Activated CD4-positive, CD25-positive, alpha-beta regulatory T cell treated with anti-CD3 and anti-CD28 coated beads, Interleukin-2, amount 50 U/mL, for 72 hours (primary cell): ENCODE results near the gene PNO1.
"Not testable (repeated sequence)": the region's sequence is repeated elsewhere in the genome, so short reads cannot be mapped to it uniquely, and the experiment has no call there.

Experiments
- DNase-seq: peaks from one replicate; pipeline ENCODE4 v3.0.0; 2021

PNO1 gene

GRCh38 chr2:68157402-68158133, at the start of gene PNO1:
PNO1 (plus strand) TSS chr2:68157888; CDS start chr2:68157935, 47 bp downstream.
- DNase-seq = peak; percentile 95

- no peak for DNase-seq
Observed at GRCh38 chr2:68108120-68108519, 49.6 kb upstream of the PNO1 start.

GRCh38 chr2:68110102-68110501, 47.6 kb upstream of the PNO1 start:
- no peak for DNase-seq

DNA sequence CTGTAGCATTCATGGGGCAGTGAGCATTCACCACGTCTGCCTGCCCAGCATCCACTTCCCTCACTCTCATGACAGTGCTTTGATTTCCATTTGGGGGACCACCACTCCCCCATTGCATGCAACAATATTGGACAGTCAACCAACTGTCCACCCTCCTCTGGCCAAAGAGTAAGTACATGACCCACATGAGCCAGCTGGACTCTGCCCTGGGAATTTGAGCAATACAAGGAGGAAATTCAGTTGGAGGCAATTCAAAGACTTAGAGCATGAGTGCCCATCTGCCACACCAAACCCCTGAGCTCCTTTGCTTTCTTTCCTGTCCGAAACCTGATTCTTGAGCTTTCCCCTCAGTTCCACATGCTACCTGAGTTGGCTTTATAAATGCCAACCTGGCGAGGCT, 41.7 kb upstream of the PNO1 start:
- DNase-seq = no peak

DNA sequence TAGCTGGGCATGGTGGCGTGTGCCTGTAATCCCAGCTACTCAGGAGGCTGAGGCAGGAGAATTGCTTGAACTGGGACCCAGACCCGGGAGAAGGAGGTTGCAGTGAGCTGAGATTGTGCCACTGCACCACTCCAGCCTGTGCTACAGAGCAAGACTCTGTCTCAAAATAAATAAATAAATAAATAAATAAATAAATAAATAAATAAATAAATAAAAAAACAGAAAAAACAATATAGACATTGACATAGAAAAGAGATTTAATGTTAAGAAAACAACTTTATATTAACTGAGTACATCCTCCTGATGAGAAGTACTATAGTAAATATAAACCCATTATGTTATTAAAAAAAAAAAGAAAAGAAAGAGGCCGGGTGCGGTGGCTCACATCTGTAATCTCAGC, 39.8 kb upstream of the PNO1 start:
- DNase-seq = not testable (repeated sequence)

DNA sequence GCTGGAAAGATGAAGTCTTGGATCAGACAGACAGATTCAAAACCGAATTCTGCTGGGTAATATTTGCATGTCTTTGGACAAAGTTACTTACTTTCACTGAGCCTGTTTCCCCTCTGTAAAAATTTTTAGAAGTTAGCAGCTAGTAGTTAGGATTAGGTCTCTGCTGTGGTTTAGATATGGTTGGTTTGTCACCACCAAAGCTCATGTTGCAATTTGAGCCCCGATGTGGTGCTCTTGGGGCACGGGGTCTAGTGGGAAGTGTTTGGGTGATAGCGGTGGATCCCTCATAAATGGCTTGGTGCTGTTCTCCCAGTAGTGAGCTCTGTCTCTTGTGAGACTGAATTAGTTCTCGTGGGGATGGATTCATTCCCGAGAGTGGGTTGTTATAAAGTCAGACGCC, 38.9 kb upstream of the PNO1 start:
- no peak for DNase-seq

- DNase-seq = no peak
Observed at GRCh38 chr2:68119504-68119903, 38.2 kb upstream of the PNO1 start.

DNA sequence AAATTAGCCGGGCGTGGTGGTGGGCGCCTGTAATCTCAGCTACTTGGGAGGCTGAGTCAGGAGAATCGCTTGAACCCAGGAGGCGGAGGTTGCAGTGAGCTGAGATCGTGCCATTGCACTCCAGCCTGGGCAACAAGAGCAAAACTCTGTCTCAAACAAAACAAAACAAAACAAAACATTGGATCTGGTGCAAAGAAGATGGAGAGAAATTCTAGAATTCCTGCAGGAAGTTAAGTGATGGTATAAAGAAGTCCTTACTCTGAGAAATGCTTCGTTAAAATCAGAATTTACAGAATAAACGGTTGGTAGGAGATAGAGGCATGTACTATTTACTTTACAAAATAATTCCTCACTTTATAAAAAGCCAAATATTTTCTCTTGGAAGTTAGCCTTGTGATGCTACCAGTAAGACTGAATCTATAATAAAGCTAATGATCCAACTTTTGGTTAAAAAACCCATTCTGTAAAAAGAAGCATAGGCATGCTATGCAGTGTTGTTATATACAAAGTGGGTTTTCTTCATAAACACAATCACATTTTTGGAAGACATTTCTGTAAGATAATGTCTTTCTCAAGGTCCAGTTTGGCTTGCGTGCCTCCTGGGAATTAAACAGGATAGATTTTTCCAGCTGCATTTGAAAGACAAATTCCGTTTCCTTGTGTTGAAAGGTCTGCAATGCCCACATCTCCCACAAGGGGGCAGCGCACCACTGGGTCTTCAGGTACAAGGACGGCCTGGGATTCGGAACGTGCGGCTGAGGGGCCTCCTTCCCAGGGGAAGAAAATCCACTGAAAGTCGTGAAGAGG, 35.6 kb upstream of the PNO1 start:
- peak; percentile 79 for DNase-seq

DNA sequence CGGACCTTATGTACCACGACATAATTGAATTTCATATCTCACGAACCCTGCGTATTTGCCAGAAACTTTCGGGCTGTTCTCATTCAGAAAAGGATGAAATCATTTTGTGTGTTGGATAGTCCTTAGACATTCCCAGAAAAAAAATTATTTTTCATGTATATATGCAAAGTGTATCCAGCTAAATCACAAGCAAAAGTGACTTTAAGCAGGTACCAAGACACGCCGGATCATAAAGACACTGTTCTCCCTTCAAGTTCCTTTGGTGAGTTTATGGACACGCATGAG, 35.1 kb upstream of the PNO1 start:
- no peak for DNase-seq

DNA sequence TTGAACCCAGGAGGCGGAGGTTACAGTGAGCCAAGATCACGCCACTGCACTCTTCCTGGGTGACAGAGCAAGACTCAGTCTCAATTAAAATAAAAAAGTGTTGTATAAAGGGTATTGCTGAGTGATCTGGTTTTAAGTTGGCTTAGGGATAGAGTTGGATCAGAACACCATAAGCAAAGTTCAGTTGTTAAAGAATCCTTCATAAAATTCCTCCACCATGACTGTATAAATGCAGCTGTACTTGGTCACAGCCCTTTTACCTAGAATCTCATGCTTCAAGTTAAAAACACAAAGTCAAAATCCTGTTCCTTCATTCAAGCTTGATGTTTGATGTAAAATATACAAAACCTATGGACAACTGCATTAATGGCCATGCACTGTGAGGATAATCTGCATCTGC, 33.4 kb upstream of the PNO1 start:
- no peak for DNase-seq

DNA sequence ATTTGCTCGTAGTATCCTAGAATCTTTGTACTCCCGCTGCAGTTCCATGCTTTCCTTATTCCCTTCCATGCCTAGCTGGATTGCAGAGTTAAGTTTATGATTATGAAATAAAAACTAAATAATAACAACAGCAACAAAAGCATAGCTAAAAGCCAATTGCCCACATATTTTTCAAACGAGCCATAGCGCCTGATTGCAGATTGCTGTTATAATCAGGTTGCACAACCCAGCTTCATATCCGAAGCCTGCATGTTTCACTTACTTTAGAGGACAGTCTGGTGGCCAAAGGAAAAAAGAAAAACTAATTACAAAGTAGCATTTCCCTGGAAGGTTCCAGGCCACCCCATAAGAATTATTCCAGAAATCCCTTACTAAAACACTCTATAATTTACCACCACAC, 31.9 kb upstream of the PNO1 start:
- DNase-seq = no peak

- no peak for DNase-seq
Observed at GRCh38 chr2:68126561-68126960, 31.1 kb upstream of the PNO1 start.

DNA sequence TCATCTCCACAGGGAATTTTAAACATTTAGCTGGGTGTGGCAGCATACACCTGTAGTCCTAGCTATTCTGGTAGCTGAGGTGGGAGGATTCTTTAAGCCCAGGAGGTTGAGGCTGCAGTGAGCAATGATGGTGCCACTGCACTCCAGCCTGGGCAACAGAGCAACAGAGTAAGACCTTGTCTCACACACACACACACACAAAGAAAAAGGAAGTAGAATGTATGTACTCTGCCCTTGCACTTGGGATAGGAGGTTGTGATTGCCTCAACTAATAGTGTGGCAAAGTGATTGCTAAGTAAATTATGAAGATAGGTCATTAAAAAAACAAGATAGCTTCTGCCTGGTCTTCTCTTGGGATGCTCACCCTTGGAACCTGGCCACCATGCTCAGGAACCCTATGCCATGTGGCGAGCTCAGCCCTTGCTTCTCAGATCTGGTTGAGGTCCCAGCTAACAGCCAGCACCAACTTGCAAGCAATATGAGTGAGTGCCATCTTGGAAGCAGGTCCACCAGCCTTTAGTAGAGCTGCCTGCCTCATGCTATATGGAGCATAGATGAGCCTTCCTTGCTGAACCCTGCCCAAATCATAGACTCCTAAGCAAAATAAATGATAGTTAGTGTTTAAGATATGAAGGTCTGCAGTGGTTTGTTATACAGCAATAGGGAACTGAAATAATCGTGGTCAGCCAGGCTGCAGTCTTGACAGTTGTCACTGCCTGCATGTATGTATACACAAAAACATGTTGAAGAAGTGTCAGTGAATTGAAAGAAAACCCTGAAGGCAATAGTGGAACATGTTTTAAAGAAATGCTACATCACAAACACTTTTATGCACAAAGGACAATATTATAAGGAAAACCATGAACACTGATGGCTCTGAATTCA, 30.1 kb upstream of the PNO1 start:
- no peak for DNase-seq

DNA sequence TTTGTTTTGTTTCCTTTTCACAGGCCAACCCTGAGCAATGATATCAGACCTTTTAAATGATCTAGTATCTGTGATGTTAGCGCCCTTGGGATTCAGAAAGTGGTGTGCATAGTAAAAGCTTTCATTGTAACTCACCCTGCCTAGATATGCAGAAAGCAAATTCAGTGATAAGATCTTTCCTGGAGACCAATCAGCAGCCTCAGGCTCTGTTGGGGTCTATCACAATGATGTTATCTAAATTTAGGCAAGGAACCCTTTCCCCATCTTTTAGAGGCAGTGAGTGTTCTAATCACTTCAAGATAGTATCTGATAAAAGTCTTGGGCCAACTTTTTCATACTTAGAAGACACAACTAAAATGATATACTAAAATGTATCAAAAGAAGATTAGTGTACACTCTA, 23.6 kb upstream of the PNO1 start:
- no peak for DNase-seq

DNA sequence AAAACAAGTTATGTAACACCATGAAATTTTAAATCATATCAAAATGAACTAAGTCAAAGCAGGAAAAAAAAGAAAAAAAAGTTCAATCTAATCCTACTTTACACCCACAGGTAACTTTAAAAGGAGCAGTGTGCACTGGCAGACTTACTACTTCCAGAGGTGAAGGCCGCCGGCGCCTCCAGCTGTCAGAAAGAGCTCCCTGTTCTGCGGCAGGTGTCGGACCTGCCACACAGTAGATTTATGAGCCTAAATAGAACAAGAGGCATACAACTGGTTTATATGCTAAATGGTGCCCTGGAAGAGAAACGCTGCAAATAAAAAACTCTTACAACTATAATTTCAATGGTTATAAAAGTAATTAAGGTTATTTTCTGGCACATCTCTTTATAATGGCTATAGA, 23.1 kb upstream of the PNO1 start:
- DNase-seq = no peak

DNA sequence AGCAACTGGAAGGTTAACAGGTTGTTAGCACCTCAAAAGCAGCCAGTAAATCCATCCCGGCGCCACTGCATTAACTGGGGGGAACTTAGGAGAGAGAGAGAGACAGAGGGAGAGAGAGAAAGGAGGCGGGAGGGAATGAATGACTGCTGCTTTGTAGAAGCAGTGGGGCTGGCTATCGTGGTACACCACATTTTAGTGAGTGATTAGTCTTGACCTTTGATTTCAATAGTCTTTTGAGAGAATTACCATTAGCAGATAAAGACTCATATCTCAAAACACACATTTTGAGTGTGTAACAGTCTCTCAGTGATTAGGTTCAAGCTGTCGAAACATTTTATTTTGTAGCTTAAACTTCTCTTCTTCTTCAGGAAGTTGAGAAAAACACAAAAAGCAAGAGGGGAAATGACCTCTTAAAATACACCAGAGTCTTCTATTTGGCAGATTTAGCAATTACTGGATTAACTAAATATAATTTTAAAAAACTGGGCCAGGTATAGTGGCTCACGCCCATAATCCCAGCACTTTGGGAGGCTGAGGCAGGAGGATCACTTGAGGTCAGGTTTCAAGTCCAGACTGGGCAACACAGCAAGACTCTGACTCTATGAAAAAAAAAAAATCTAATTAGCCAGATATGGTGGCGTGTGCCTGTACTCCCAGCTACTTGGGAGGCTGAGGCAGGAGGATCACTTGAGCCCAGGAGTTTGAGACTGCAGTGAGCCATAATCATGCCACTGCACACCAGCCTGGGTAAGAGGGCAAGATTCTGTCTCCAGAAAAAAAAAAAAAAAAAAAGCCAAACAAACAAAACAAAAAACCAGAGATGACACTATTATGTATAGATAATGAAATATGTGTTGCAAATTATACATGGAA, 22.0 kb upstream of the PNO1 start:
- DNase-seq = no peak

DNA sequence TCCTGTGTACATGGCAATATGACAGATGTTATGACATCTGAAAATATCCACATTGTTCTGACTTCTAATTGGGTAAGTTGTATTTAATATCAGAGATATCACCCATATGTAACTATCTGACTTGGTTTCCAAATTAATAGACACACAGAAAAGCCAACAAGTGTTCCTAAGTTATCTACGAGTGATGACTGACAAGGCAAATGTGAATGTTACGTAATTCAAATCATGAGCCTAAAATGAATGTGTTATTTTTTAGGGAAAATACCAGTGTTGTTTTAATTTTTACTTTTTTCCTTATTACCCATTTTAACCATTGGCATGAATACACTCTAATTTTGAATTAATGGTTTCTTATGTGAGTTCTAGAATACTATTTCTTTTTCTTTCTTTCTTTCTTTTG, 15.8 kb upstream of the PNO1 start:
- no peak for DNase-seq

- DNase-seq = no peak
Observed at GRCh38 chr2:68151037-68151436, 6.7 kb upstream of the PNO1 start.

GRCh38 chr2:68152681-68153347, 4.9 kb upstream of the PNO1 start:
- no peak for DNase-seq

DNA sequence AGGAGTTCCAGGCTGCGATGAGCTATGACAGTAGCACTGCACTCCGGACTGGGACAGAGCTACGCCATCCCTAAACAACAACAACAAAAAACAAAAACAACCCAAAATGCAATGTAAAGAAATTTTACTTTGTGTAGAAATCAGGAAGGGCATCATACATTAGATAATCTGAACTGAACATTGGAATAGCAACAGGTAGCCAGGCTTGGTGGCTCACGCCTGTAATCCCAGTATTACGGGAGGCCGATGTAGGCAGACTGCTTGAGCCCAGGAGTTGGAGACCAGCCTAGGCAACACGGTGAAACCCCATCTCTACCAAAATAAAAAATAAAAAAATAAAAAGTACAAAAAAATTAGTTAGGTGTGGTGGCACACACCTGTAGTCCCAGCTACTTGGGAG, 2.1 kb upstream of the PNO1 start:
- DNase-seq = no peak

DNA sequence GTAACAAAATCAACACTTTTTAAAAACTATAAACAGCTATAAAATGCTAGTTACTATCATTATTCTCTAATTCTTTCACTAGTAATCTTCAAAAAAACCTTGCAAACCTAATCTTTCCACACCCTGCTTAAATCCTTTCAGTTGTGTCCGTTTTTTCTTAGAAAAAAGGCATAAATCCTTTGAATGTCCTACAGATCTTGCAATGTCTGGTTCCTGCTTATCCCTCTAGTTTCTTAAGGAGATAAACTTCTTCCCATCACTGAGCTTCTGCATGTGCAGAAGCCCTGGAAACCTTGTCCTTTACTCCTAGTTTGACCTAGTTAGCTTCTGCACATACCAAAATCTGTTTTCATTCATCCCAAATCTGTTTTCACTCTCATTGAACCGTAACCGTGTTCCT, 1.3 kb upstream of the PNO1 start:
- DNase-seq = no peak

- no peak for DNase-seq
Observed at GRCh38 chr2:68157002-68157401, 686 bp upstream of the PNO1 start.
